D721Med (cell line): ENCODE data around the gene MRRF.

ENCODE experiments used
- DNase-seq: peaks from one replicate; pipeline ENCODE4 v3.0.0; 2011; ENCODE audit warnings: low spot score; ENCODE audit not compliant: insufficient read length
- FAIRE-seq: peaks from 2 replicates; lab custom pipeline; 2011; peaks lifted over from hg19 to GRCh38; lab: Jason Lieb, UNC
- TF ChIP-seq, protein P1 (sequence below): IDR thresholded peaks from 2 replicates; pipeline ENCODE4 v1.5.1; 2012; ENCODE audit warnings: mild to moderate bottlenecking, control low read depth; ENCODE audit not compliant: insufficient read depth; ENCODE audit errors: missing control alignments

Gene MRRF

DNA sequence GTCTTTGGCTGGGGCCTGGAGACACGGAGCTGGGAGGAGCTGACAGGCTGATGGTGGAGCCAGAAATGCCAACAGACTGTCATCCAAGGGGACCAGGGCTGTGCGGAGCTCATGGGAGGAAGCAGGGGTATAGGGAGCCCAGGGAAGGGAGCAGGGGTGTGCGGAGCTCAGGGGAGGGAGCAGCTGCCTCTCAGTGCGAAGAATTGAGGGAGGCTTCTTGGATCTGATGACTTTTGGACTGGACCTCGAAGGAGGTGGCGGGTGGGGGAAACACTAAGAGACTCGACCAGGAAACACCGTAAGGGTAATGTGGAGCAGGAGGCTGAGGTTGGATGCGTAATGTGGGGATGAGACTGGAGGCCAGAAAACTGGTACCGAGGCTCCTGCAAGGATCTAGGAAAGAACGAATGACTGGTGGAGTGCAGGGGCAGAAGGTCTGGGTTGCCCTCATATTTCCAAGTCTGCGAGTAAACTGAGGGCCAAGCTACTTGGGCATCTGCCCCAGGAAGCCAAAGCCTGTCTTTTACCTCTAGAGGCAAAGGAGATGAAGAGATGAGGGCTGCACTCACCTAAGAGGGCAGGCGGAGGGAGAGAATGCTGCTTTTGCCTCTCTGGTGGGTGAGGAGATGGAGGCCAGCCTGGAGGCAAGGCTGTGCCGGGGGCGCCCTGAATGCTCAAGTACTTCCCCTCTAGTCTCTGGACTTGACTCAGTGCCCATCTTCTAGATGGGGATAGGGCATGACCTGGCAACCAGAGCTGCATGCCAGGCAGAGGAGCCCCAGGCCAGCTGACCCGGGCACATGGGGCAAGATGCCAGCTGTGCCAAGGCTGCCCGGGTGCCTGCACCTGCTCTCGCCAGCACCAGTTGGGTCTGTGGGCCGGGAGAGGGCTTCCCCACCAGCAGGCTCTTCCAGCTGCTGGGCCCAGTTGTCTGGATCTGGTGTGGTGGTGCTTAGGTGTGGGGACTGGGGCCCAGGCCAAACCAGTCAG is 108.5 kb downstream of the MRRF start:
- FAIRE-seq = no peak
- TF ChIP-seq, protein P1, sequence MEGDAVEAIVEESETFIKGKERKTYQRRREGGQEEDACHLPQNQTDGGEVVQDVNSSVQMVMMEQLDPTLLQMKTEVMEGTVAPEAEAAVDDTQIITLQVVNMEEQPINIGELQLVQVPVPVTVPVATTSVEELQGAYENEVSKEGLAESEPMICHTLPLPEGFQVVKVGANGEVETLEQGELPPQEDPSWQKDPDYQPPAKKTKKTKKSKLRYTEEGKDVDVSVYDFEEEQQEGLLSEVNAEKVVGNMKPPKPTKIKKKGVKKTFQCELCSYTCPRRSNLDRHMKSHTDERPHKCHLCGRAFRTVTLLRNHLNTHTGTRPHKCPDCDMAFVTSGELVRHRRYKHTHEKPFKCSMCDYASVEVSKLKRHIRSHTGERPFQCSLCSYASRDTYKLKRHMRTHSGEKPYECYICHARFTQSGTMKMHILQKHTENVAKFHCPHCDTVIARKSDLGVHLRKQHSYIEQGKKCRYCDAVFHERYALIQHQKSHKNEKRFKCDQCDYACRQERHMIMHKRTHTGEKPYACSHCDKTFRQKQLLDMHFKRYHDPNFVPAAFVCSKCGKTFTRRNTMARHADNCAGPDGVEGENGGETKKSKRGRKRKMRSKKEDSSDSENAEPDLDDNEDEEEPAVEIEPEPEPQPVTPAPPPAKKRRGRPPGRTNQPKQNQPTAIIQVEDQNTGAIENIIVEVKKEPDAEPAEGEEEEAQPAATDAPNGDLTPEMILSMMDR = no peak
- DNase-seq = no peak

DNA sequence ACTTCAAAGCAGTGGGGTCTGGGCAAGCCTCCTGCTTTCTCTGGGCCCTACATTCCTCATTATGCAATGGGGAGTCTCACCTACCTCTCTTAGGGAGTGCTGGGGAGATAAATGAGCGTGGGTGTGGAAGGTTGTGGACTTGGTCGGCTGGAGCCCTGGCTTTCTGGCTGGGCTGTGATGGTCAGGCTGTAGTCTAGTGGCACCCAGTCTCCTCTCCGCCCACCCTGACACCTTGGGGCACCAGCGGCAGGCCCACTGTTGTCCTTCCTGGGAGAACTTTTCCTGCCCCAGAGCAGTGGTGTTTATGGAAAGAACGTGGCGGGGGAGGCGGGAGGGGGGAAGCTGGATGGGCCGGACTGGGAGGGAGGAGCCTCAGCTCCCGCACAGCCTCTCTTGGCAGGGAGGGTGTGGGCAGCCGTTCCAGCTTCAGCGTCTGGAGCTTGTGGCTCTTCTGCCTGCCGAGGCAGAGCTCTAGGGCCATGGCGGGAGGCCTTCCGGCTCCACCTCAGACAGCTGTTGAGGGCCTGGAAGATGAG is 110.3 kb downstream of the MRRF start:
- TF ChIP-seq, protein P1 = no peak
- DNase-seq (no peak), FAIRE-seq (no peak)

DNA sequence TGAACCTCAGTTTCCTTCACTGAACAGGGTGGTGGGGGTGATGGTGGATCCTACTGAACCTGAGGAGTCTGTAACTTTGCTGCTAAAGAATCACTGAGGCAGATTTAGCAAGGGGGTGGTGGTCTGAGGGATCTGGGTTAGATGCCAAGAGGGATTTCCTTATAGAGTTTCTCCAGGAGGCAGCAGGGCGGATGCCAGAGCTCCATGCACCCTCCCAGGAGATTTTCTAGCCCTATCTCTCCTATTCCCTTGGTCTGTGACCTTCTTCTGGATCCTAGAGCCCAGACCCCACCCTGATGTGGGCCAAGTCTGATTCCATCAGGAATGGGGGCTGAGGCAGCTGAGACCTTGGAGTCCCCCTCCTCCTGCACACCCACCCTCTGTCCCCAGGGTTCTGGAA is 112.1 kb downstream of the MRRF start:
- DNase-seq (no peak), FAIRE-seq (no peak)
- TF ChIP-seq, protein P1 = no peak

DNA sequence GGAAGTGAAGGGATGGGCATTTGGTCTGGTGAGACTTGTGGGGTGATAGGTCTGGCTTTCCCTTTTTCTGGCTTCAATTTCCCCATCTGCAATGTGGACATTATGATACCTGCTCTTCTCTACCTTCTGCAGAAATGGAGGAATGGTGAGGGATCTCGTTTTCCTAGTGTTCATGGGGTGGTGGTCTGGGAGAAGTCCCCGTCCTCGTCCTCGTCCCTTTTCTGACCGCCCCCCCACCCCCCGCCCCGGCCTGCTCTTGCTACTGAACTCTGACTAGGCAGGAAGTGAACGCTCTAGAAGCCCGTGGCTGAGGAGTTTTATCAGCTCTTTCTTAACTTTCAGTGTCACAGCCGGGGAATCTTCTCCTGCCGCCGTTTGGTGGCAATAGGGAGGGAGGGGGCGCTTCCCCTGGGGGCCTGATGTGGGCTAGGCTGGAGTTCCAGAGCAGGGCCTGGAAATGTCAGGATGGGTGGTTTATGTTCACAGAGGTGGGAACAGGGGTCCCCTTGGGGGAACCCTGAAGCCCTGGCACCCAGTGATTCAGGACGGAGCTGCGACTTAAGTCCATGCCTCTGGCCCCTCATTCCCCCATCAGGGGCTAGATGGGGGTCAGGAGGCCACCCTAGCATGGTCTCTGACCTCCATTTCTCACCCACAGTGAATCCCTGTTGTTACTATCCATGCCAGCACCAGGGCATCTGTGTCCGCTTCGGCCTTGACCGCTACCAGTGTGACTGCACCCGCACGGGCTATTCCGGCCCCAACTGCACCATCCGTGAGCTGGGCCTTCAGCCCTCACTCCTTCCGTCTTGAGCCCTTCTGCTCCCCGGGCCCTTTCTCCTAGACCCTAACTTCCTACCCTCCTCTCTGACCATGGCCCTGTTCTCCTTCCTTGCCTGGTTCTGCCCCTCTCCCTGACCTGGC is 112.8 kb downstream of the MRRF start:
- FAIRE-seq = no peak
- no peak for DNase-seq

DNA sequence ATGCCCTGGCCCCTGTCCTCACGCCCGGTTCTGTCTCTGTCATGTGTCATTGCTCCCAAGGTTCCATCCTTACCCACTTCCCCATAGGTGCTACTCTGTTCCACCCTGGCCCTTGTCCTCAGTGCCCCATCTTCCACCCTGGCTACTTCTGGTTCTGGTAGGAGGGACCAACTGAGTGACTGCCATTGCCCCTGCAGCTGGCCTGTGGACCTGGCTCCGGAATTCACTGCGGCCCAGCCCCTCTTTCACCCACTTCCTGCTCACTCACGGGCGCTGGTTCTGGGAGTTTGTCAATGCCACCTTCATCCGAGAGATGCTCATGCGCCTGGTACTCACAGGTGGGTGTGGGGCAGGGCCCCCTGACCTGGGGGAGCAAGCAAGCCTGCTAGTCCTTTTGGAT is 113.6 kb downstream of the MRRF start:
- TF ChIP-seq, protein P1 = no peak
- DNase-seq (no peak), FAIRE-seq (no peak)

More for the DNA sequence above, 112.8 kb downstream of the MRRF start:
- TF ChIP-seq, protein P1 = no peak

DNA sequence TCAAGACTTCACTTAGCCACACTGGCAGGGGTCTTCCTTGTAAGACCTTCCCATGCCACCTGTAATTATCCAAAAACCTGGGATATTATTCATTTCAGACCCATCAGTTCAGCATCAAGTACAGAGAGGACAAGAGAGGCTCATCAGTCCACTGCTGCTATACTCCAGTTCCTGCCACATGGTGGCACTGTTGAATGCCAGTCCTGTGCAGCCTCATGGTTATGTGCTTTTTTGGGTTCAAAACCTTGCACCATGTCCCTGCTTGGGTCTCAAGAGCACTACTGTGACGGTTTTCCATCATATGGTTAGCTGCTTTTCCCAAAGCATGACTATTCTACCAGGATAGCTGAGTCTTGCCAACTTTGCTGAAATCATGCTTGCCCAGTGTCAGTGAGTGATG is 114.7 kb downstream of the MRRF start:
- TF ChIP-seq, protein P1 = peak; percentile 15
- DNase-seq (no peak), FAIRE-seq (no peak)
